CD14-positive monocyte (primary cell): Measurements from ENCODE around the gene ACOT7. TPM values are rescaled to one million over a fixed set of nuclear protein-coding genes. Genes with fewer than 3 reads are reported as not detected.

Experiments used
- DNase-seq, 3 donors: peaks; one replicate each; pipeline ENCODE4 v3.0.0-alpha.2; 2011 to 2022
- H2AFZ ChIP-seq: 2 replicates; pipeline ENCODE4 v1.6.0; 2012; ENCODE audit warnings: mild to moderate bottlenecking, low read depth, low read length, inconsistent platforms; ENCODE audit not compliant: insufficient read depth, poor library complexity, severe bottlenecking
- H3K27ac ChIP-seq, 2 donors: 1 replicate in 1 of 2; 2 replicates in 1 of 2; pipeline ENCODE4 v1.5.1; 2012 to 2013; ENCODE audit warnings: low read length in 2 of 2, control low read depth in 1 of 2, inconsistent platforms in 1 of 2, low read depth in 1 of 2, mild to moderate bottlenecking in 1 of 2
- H3K27me3 ChIP-seq, 2 donors: one replicate each; pipeline versions ENCODE4 v1.6.0 to v1.6.1; 2011 to 2013; ENCODE audit warnings: low read length in 2 of 2; ENCODE audit not compliant: control insufficient read depth in 2 of 2, insufficient read depth in 2 of 2
- H3K36me3 ChIP-seq, 2 donors: replicated peaks in 1 of 2; 1 replicate in 1 of 2; 2 replicates in 1 of 2; pipeline versions ENCODE4 v1.5.1 to v1.6.1; 2012 to 2013; ENCODE audit warnings: low read length in 2 of 2, control low read depth in 1 of 2, inconsistent platforms in 1 of 2, mild to moderate bottlenecking in 1 of 2; ENCODE audit not compliant: insufficient read depth in 2 of 2, control insufficient read depth in 1 of 2
- H3K4me1 ChIP-seq, 2 donors: 1 replicate in 1 of 2; 2 replicates in 1 of 2; pipeline versions ENCODE4 v1.5.1 to v1.6.1; 2012 to 2013; ENCODE audit warnings: low read length in 2 of 2, control low read depth in 1 of 2, inconsistent platforms in 1 of 2, mild to moderate bottlenecking in 1 of 2, moderate library complexity in 1 of 2; ENCODE audit not compliant: insufficient read depth in 2 of 2, control insufficient read depth in 1 of 2
- H3K4me2 ChIP-seq: replicated peaks from 2 replicates; pipeline ENCODE3; 2012; ENCODE audit warnings: low read length, moderate library complexity, mild to moderate bottlenecking; ENCODE audit not compliant: poor library complexity, severe bottlenecking; ENCODE audit errors: extremely low read depth
- H3K4me3 ChIP-seq, 3 experiments: fragments of 200-600 bp in 1 of 3; sonication (generic) in 1 of 3; replicated peaks in 1 of 3; 1 replicate in 2 of 3; 2 replicates in 1 of 3; pipeline ENCODE4 v1.5.1; 2011 to 2013; ENCODE audit warnings: low read length in 3 of 3, mild to moderate bottlenecking in 3 of 3, control low read depth in 2 of 3, low read depth in 2 of 3, inconsistent platforms in 1 of 3, moderate library complexity in 1 of 3
- H3K79me2 ChIP-seq: 2 replicates; pipeline ENCODE4 v1.6.0; 2012; ENCODE audit warnings: mild to moderate bottlenecking, control low read depth, inconsistent platforms, low read length, moderate library complexity; ENCODE audit not compliant: insufficient read depth
- H3K9ac ChIP-seq: 2 replicates; pipeline ENCODE4 v1.6.0; 2017; ENCODE audit warnings: low read length, mild to moderate bottlenecking; ENCODE audit not compliant: insufficient read depth, poor library complexity, severe bottlenecking
- H3K9me3 ChIP-seq, 2 donors: replicated peaks in 1 of 2; 1 replicate in 1 of 2; 2 replicates in 1 of 2; pipeline versions ENCODE4 v1.5.1 to v1.6.1; 2012 to 2013; ENCODE audit warnings: low read length in 2 of 2, control low read depth in 1 of 2; ENCODE audit not compliant: control insufficient read depth in 1 of 2, insufficient read depth in 1 of 2
- H4K20me1 ChIP-seq: 2 replicates; pipeline ENCODE4 v1.6.0; 2012; ENCODE audit warnings: mild to moderate bottlenecking, low read length, control low read depth, moderate library complexity; ENCODE audit not compliant: insufficient read depth
- H3K27ac Mint-ChIP-seq, 7 donors: one replicate each; pipeline ENCODE4 v1.8.0; 2020; ENCODE audit warnings: mild to moderate bottlenecking in 7 of 7, mixed read lengths in 7 of 7, moderate library complexity in 6 of 7, inconsistent platforms in 2 of 7
- H3K27me3 Mint-ChIP-seq, 3 donors: one replicate each; pipeline ENCODE4 v1.8.0; 2021 to 2022; ENCODE audit warnings: low read depth in 3 of 3, mild to moderate bottlenecking in 3 of 3, mixed read lengths in 3 of 3, moderate library complexity in 3 of 3, inconsistent platforms in 1 of 3
- H3K36me3 Mint-ChIP-seq, 2 donors: one replicate each; pipeline ENCODE4 v1.8.0; 2020; ENCODE audit warnings: mixed read lengths in 2 of 2, inconsistent platforms in 1 of 2, mild to moderate bottlenecking in 1 of 2
- H3K4me1 Mint-ChIP-seq: one replicate; pipeline ENCODE4 v1.8.0; 2020; ENCODE audit warnings: mild to moderate bottlenecking, mixed read lengths
- H3K4me3 Mint-ChIP-seq, 2 donors: one replicate each; pipeline ENCODE4 v1.8.0; 2020; ENCODE audit warnings: mild to moderate bottlenecking in 2 of 2, mixed read lengths in 2 of 2, moderate library complexity in 1 of 2
- H3K9me3 Mint-ChIP-seq, 7 donors: one replicate each; pipeline ENCODE4 v1.8.0; 2020 to 2022; ENCODE audit warnings: mixed read lengths in 7 of 7, mild to moderate bottlenecking in 6 of 7, moderate library complexity in 6 of 7, inconsistent platforms in 2 of 7
- WGBS: methylation state at CpG from one replicate; pipeline ENCODE4 v1.1.5; 2013; ENCODE audit warnings: missing lambda C conversion rate; ENCODE audit not compliant: insufficient coverage; 5-methylcytosine and 5-hydroxymethylcytosine counted together
- intact Hi-C, 2 donors: fragments of 100-400 bp; cut with micrococcal nuclease; formaldehyde crosslinking; loops; one replicate each; pipeline versions ENCODE4 v1.15.0 to v1.15.1; 2023
- polyA plus RNA-seq, 3 donors: library from polyadenylated mRNA; depleted of rRNA in 1 of 3; unstranded in 2 of 3; stranded (reverse) in 1 of 3; fragments of 300-500 nt in 2 of 3; fragments of >200 nt in 1 of 3; fragmentation: Illumina TruSeq in 2 of 3; gene quantifications; 1 replicate in 2 of 3; 2 replicates in 1 of 3; pipeline ENCODE4 v1.2.3, GENCODE V29; 2012 to 2021
- TF ChIP-seq, protein P1 (sequence below): fragments of 200-600 bp; IDR thresholded peaks from one replicate; pipeline ENCODE4 v1.8.0; 2022; ENCODE audit warnings: antibody characterized with exemption, mild to moderate bottlenecking

Gene ACOT7
- polyA plus RNA-seq, 3 donors: 0.63 to 4.3 (median 1.4) TPM

DNA sequence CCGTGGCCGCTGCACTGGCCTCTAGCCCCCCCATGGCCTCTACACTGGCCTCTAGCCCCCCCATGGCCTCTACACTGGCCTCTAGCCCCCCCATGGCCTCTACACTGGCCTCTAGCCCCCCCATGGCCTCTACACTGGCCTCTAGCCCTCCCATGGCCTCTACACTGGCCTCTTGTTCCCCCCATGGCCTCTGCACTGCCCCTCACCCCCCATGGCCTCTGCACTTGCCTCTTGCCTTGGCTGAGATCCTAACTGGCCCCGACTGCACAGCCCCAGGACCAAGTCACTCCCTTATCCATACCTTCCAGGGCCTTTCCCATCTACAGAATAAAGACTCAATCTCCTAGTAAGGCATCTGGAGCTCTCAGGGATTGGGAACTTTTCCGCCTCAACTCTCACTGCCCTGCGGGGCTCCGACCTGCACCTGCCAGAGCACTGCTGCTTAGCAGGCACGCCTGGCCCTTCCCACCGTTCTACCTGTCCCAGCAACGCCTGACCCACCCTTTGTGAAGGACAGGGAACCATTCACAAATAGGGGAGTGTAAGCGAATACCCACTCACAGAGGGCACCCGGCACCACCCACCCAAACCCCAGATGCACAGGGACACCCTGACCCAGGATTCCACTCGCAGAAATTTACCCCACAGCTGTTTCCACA is 38.8 kb downstream of the ACOT7 start:
- DNase-seq: no peak
- Histone ChIP-seq H3K4me1 (peaks cover 9 to 13% of the 10 kb centered on the region in 2 donors), H3K79me2 (no peaks in the 10 kb centered on the region), H3K36me3 (no peaks in the 10 kb centered on the region), H3K27me3 (no peaks in the 10 kb centered on the region), H3K4me3 (no peak overlapping the region), H3K9me3 (no peaks in the 10 kb centered on the region), H2AFZ (no peak overlapping the region), H3K27ac (no peak overlapping the region), H4K20me1 (no peaks in the 10 kb centered on the region), H3K9ac (no peak overlapping the region), H3K4me2 (no peak overlapping the region)
- H3K36me3 Mint-ChIP-seq: peaks cover 0 to under 1% of the 10 kb centered on the region in 2 donors
- no peak overlapping the region for H3K27ac Mint-ChIP-seq
- no peak overlapping the region for H3K4me3 Mint-ChIP-seq
- intact Hi-C loops: loop anchor here in 1 of 2 donors (5.0 kb wide), 1 partner anchor 53 kb away; no protein-coding TSS in a partner anchor
- H3K4me1 Mint-ChIP-seq: peaks cover 14% of the 10 kb centered on the region
- 93% methylated on average over 10 of the region's 12 CpGs for WGBS
- H3K9me3 Mint-ChIP-seq: no peaks in the 10 kb centered on the region
- TF ChIP-seq, protein P1, sequence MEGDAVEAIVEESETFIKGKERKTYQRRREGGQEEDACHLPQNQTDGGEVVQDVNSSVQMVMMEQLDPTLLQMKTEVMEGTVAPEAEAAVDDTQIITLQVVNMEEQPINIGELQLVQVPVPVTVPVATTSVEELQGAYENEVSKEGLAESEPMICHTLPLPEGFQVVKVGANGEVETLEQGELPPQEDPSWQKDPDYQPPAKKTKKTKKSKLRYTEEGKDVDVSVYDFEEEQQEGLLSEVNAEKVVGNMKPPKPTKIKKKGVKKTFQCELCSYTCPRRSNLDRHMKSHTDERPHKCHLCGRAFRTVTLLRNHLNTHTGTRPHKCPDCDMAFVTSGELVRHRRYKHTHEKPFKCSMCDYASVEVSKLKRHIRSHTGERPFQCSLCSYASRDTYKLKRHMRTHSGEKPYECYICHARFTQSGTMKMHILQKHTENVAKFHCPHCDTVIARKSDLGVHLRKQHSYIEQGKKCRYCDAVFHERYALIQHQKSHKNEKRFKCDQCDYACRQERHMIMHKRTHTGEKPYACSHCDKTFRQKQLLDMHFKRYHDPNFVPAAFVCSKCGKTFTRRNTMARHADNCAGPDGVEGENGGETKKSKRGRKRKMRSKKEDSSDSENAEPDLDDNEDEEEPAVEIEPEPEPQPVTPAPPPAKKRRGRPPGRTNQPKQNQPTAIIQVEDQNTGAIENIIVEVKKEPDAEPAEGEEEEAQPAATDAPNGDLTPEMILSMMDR: no peak
- peaks cover 0 to 4% (median 2%) of the 10 kb centered on the region in 3 donors for H3K27me3 Mint-ChIP-seq

DNA sequence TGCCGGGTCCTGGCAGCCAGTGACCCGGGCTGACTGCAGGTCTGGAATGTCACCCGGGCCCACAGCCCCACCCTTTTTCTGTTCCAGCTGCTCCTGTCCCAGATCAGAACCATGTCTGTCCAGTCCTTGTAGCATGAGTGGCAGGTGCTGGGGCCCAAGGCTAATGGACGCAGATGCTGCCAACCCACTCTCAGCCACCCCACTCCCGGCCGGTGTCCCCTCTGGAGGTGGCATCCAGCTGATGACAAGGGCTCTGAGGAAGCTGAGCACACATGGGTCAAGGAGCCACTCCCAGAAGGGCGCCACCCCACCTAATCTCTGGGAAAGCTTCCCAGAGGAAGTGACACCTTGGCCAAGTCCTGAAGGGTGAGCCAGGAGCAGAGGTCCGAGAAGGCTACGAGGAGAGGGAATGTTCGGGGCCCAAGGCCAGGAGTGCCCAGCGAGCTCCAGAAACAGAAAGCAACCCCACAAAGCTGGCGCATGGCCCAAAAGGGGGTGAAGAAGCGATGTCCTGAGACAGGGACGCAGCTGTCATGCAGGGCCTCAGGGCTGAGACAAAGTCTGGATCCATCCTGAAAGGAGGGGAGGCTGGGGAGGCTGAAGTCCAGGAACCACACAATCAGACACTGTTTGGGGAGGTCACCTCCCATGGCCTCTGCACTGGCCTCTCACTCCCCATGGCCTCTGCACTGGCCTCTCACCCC is 39.5 kb downstream of the ACOT7 start:
- Histone ChIP-seq H3K4me2 (no peak overlapping the region), H3K27me3 (no peaks in the 10 kb centered on the region), H2AFZ (no peak overlapping the region), H4K20me1 (no peaks in the 10 kb centered on the region), H3K4me3 (no peak overlapping the region), H3K9ac (no peak overlapping the region), H3K27ac (no peak overlapping the region), H3K36me3 (no peaks in the 10 kb centered on the region), H3K9me3 (no peaks in the 10 kb centered on the region), H3K4me1 (peaks cover 4 to 7% of the 10 kb centered on the region in 2 donors), H3K79me2 (no peaks in the 10 kb centered on the region)
- Mint-ChIP-seq H3K27me3 (peaks cover 0 to 4% (median 2%) of the 10 kb centered on the region in 3 donors), H3K27ac (peak overlapping the region in 2 of 7 donors; percentile 32 to 77), H3K36me3 (peaks cover 0 to 6% of the 10 kb centered on the region in 2 donors), H3K4me3 (no peak overlapping the region), H3K9me3 (no peaks in the 10 kb centered on the region), H3K4me1 (peaks cover 7% of the 10 kb centered on the region)
- intact Hi-C loops: no loop called here
- WGBS: 94% methylated on average over 5 of the region's 14 CpGs
- TF ChIP-seq, protein P1: no peak
- DNase-seq: no peak
